Hepatocyte (in vitro differentiated cells): Measurements from ENCODE around the gene INPP5D. TPM values are rescaled to one million over a fixed set of nuclear protein-coding genes. Genes with fewer than 3 reads are reported as not detected.
"Not testable (repeated sequence)": the region's sequence is repeated elsewhere in the genome, so short reads cannot be mapped to it uniquely, and the experiment has no call there.

Experiments
- DNase-seq: peaks from one replicate; pipeline ENCODE4 v3.0.0-alpha.2; 2016; ENCODE audit warnings: low spot score
- H2AFZ ChIP-seq: fragments of 200-600 bp; sonication (generic); 2 replicates; pipeline ENCODE4 v1.6.0; 2016; ENCODE audit warnings: antibody characterized with exemption, mild to moderate bottlenecking
- H3K27ac ChIP-seq: fragments of 200-600 bp; sonication (generic); 2 replicates; pipeline ENCODE4 v1.5.1; 2016; ENCODE audit warnings: mild to moderate bottlenecking
- H3K27me3 ChIP-seq: fragments of 200-600 bp; sonication (generic); 2 replicates; pipeline ENCODE4 v1.6.1; 2016
- H3K36me3 ChIP-seq: fragments of 200-600 bp; sonication (generic); replicated peaks from 2 replicates; pipeline ENCODE4 v1.5.1; 2016; ENCODE audit warnings: low read depth; ENCODE audit not compliant: insufficient read depth
- H3K4me1 ChIP-seq: fragments of 200-600 bp; sonication (generic); 2 replicates; pipeline ENCODE4 v1.5.1; 2016; ENCODE audit warnings: mild to moderate bottlenecking, moderate library complexity; ENCODE audit not compliant: insufficient read depth
- H3K4me2 ChIP-seq: fragments of 200-600 bp; sonication (generic); 2 replicates; pipeline ENCODE4 v1.6.0; 2016
- H3K4me3 ChIP-seq: fragments of 200-600 bp; sonication (generic); 2 replicates; pipeline ENCODE4 v1.5.1; 2016; ENCODE audit warnings: mild to moderate bottlenecking
- H3K79me2 ChIP-seq: fragments of 200-600 bp; sonication (generic); 2 replicates; pipeline ENCODE4 v1.6.0; 2017; ENCODE audit warnings: mild to moderate bottlenecking
- H3K9me2 ChIP-seq: fragments of 200-600 bp; sonication (generic); replicated peaks from 2 replicates; pipeline ENCODE4 v1.6.0; 2017; ENCODE audit warnings: mild to moderate bottlenecking; ENCODE audit not compliant: insufficient read depth
- H3K9me3 ChIP-seq: fragments of 200-600 bp; sonication (generic); 2 replicates; pipeline ENCODE4 v1.5.1; 2016; ENCODE audit warnings: low read depth, mild to moderate bottlenecking
- H4K20me1 ChIP-seq: fragments of 200-600 bp; sonication (generic); 2 replicates; pipeline ENCODE4 v1.6.0; 2016; ENCODE audit warnings: mild to moderate bottlenecking; ENCODE audit not compliant: insufficient read depth, poor library complexity, severe bottlenecking
- EZH2 ChIP-seq: fragments of 200-600 bp; sonication (generic); IDR thresholded peaks from 2 replicates; pipeline ENCODE4 v1.6.1; 2016; ENCODE audit warnings: antibody characterized with exemption, mild to moderate bottlenecking, borderline replicate concordance
- EZH2phosphoT487 ChIP-seq: fragments of 200-600 bp; sonication (generic); IDR thresholded peaks from one replicate; pipeline ENCODE4 v1.6.1; 2018; ENCODE audit warnings: antibody characterized with exemption, mild to moderate bottlenecking, low read depth, moderate library complexity; ENCODE audit not compliant: unreplicated experiment, severe bottlenecking
- WGBS: methylation state at CpG from one replicate; pipeline ENCODE4 v1.1.6; 2016; ENCODE audit warnings: low lambda C conversion rate; ENCODE audit errors: missing lambda C conversion rate; 5-methylcytosine and 5-hydroxymethylcytosine counted together
- polyA plus RNA-seq: library from polyadenylated mRNA; unstranded; fragments of >200 nt; fragmentation: Nextera tagmentation; extraction: Ambion mirVana; gene quantifications from 2 replicates; pipeline ENCODE4 v1.2.1, GENCODE V29; 2016
- total RNA-seq: library from RNA; depleted of rRNA; stranded (reverse); fragments of >200 nt; gene quantifications from 2 replicates; pipeline ENCODE4 v1.2.3, GENCODE V29; 2014
- TF ChIP-seq, protein P1 (sequence below): fragments of 200-600 bp; sonication (generic); IDR thresholded peaks from 2 replicates; pipeline ENCODE4 v1.5.1; 2016; ENCODE audit warnings: antibody characterized with exemption, mild to moderate bottlenecking; ENCODE audit not compliant: poor library complexity

Gene INPP5D
- total and polyA plus RNA-seq, 2 experiments from 2014 or later, result 3.3 to 5.2 TPM

DNA sequence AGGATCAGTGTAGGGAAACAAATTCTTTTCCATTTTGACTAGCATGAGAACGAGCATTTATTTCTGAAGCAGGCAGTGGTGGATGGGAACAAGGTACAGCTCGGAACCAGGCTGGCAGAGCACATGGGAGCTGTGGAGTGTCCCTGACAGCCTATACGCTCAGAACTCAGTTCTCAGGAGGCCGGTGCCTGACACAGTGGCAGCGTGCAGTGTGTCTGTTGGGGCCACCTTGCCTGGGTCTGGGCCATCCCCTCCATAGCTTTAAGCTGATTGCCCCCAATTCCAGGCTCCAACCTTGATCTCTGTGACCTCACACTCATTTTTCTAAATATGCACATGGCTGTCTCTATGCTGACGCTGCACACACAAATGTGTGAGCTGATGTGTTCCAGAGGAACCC, 136.9 kb downstream of the INPP5D start:
- Histone ChIP-seq H3K9me2 (no peaks in the 10 kb centered on the region), H3K27ac (no peak overlapping the region), H3K4me3 (no peak overlapping the region), H3K4me2 (no peak overlapping the region), H2AFZ (no peak overlapping the region), H4K20me1 (no peaks in the 10 kb centered on the region), H3K27me3 (no peaks in the 10 kb centered on the region), H3K36me3 (no peaks in the 10 kb centered on the region), H3K79me2 (no peaks in the 10 kb centered on the region), H3K9me3 (no peaks in the 10 kb centered on the region), H3K4me1 (no peaks in the 10 kb centered on the region)
- DNase-seq, result no peak
- WGBS, result 76% methylated on average over 6 of the region's 6 CpGs
- TF ChIP-seq, protein P1, sequence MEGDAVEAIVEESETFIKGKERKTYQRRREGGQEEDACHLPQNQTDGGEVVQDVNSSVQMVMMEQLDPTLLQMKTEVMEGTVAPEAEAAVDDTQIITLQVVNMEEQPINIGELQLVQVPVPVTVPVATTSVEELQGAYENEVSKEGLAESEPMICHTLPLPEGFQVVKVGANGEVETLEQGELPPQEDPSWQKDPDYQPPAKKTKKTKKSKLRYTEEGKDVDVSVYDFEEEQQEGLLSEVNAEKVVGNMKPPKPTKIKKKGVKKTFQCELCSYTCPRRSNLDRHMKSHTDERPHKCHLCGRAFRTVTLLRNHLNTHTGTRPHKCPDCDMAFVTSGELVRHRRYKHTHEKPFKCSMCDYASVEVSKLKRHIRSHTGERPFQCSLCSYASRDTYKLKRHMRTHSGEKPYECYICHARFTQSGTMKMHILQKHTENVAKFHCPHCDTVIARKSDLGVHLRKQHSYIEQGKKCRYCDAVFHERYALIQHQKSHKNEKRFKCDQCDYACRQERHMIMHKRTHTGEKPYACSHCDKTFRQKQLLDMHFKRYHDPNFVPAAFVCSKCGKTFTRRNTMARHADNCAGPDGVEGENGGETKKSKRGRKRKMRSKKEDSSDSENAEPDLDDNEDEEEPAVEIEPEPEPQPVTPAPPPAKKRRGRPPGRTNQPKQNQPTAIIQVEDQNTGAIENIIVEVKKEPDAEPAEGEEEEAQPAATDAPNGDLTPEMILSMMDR, result no peak
- TF ChIP-seq EZH2 (no peak), EZH2phosphoT487 (no peak)

DNA sequence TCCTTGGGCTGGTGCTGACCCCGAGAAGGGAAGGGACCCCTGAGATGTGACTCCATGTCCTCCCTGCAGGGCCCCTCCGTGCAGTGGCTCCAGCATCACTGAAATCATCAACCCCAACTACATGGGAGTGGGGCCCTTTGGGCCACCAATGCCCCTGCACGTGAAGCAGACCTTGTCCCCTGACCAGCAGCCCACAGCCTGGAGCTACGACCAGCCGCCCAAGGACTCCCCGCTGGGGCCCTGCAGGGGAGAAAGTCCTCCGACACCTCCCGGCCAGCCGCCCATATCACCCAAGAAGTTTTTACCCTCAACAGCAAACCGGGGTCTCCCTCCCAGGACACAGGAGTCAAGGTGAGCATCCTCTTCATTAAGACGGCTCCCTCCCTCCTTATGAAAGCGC, 137.9 kb downstream of the INPP5D start:
- TF ChIP-seq, protein P1, result no peak
- TF ChIP-seq EZH2phosphoT487 (no peak), EZH2 (no peak)
- no peaks in the 10 kb centered on the region for H3K36me3 ChIP-seq
- no peak overlapping the region for H3K4me2 ChIP-seq
- no peaks in the 10 kb centered on the region for H3K9me2 ChIP-seq
- H3K4me3 ChIP-seq, result no peak overlapping the region
- 79% methylated on average over 12 of the region's 12 CpGs for WGBS
- H3K27me3 ChIP-seq, result no peaks in the 10 kb centered on the region
- H4K20me1 ChIP-seq, result no peaks in the 10 kb centered on the region
- H3K27ac ChIP-seq, result no peak overlapping the region
- H3K79me2 ChIP-seq, result no peaks in the 10 kb centered on the region
- H3K9me3 ChIP-seq, result no peaks in the 10 kb centered on the region
- H2AFZ ChIP-seq, result no peak overlapping the region
- no peak for DNase-seq
- H3K4me1 ChIP-seq, result no peaks in the 10 kb centered on the region

DNA sequence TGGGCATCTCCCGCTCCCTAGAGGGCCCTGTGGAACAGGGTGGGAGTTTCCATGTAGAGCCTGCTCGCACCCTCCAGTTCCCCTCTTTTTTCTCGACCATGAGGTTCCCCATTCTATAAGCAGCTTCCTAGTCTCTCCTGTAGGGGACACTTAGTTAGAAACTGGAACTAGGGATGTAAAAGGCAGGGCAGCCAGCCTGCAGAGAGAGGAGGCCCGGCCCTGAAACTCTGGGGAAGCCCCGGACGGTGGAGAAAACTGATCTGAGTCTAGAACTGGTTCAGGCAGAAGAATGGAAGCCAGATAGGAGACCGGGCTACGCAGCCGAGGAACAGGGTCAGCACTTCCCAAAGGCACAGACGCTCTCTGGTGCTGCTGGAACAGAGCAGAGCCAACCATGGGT, 139.7 kb downstream of the INPP5D start:
- Histone ChIP-seq H3K36me3 (no peaks in the 10 kb centered on the region), H3K4me1 (no peaks in the 10 kb centered on the region), H3K79me2 (no peaks in the 10 kb centered on the region), H3K27me3 (no peaks in the 10 kb centered on the region), H3K9me2 (no peaks in the 10 kb centered on the region), H3K4me3 (no peak overlapping the region), H3K27ac (no peak overlapping the region), H4K20me1 (no peaks in the 10 kb centered on the region), H3K9me3 (no peaks in the 10 kb centered on the region), H3K4me2 (no peak overlapping the region), H2AFZ (no peak overlapping the region)
- 93% methylated on average over 10 of the region's 10 CpGs for WGBS
- no peak for DNase-seq
- TF ChIP-seq EZH2, result no peak
- TF ChIP-seq, protein P1, result no peak
- TF ChIP-seq EZH2phosphoT487, result no peak

- H3K4me2 ChIP-seq, H3K4me1 ChIP-seq, H4K20me1 ChIP-seq, H3K27me3 ChIP-seq, H3K9me2 ChIP-seq, H3K36me3 ChIP-seq, H3K27ac ChIP-seq, DNase-seq, H3K79me2 ChIP-seq, H2AFZ ChIP-seq, H3K9me3 ChIP-seq, H3K4me3 ChIP-seq: not testable (repeated sequence)
- WGBS, result 95% methylated on average over 5 of the region's 5 CpGs
Measured at GRCh38 chr2:233200790-233201189, 140.6 kb downstream of the INPP5D start.
